GM19463 (cell line): ENCODE measurements around the gene GSTA3.
"Not testable (repeated sequence)": the region's sequence is repeated elsewhere in the genome, so short reads cannot be mapped to it uniquely, and the experiment has no call there.

Experiments used
- ATAC-seq: cut with Tn5 transposase; IDR thresholded peaks from one replicate; pipeline ENCODE4 v1.9.1; 2021; ENCODE audit warnings: mild to moderate bottlenecking, moderate library complexity; ENCODE audit not compliant: unreplicated experiment

Gene GSTA3

GRCh38 chr6:52909531-52909930, at the start of gene GSTA3:
Gene GSTA3 (minus strand): TSS chr6:52909698. CDS start chr6:52905834, 3,864 bp downstream.
- no peak for ATAC-seq

- no peak for ATAC-seq
Measured at GRCh38 chr6:52958546-52959255, 49.2 kb upstream of the GSTA3 start.

GRCh38 chr6:52955871-52956270, 46.4 kb upstream of the GSTA3 start:
- ATAC-seq: no peak

GRCh38 chr6:52953911-52954839, 44.7 kb upstream of the GSTA3 start:
- peak; percentile 69 for ATAC-seq

- no peak for ATAC-seq
Measured at GRCh38 chr6:52946306-52946705, 36.8 kb upstream of the GSTA3 start.

GRCh38 chr6:52942821-52943220, 33.3 kb upstream of the GSTA3 start:
- ATAC-seq: not testable (repeated sequence)

- no peak for ATAC-seq
Measured at GRCh38 chr6:52942221-52942620, 32.7 kb upstream of the GSTA3 start.

- no peak for ATAC-seq
Measured at GRCh38 chr6:52937908-52938307, 28.4 kb upstream of the GSTA3 start.

GRCh38 chr6:52933778-52934177, 24.3 kb upstream of the GSTA3 start:
- ATAC-seq: no peak

- no peak for ATAC-seq
Measured at GRCh38 chr6:52931351-52931750, 21.9 kb upstream of the GSTA3 start.

- ATAC-seq: no peak
Measured at GRCh38 chr6:52929321-52930164, 20.0 kb upstream of the GSTA3 start.

GRCh38 chr6:52927451-52927850, 18.0 kb upstream of the GSTA3 start:
- ATAC-seq: no peak

- ATAC-seq: no peak
Measured at GRCh38 chr6:52925919-52926792, 16.7 kb upstream of the GSTA3 start.

- ATAC-seq: no peak
Measured at GRCh38 chr6:52925042-52925441, 15.5 kb upstream of the GSTA3 start.

- not testable (repeated sequence) for ATAC-seq
Measured at GRCh38 chr6:52923689-52924088, 14.2 kb upstream of the GSTA3 start.

- ATAC-seq: no peak
Measured at GRCh38 chr6:52922161-52922560, 12.7 kb upstream of the GSTA3 start.

GRCh38 chr6:52921743-52922142, 12.2 kb upstream of the GSTA3 start:
- ATAC-seq: no peak

GRCh38 chr6:52919511-52919910, 10.0 kb upstream of the GSTA3 start:
- not testable (repeated sequence) for ATAC-seq

GRCh38 chr6:52918771-52919170, 9.3 kb upstream of the GSTA3 start:
- not testable (repeated sequence) for ATAC-seq
